ENCODE measurements around the gene TENT5A.

Gene TENT5A

DNA sequence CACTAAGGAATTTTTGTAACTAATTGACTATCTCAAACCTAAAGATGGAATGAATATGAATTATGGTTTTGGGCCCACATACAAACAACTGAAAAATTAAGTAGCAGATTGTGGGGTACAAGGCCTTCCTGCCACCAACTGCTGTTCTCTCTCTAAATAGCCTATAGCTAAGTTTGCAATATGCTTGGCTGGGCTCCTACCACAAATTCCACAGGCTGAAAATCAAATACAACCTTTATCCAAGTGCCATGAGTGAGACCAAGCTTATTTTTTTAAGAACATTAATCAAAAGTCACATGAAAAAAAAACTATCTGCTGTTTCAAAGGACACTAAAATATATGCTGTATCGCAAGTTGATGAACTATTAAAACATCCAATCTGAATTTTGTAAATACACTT, 52.1 kb downstream of the TENT5A start:
- H3K9ac ChIP-seq: no peak overlapping the region
- no peaks in the 10 kb centered on the region for H3K27me3 ChIP-seq (ENCODE audit: control insufficient read depth, insufficient read depth, low read length)

DNA sequence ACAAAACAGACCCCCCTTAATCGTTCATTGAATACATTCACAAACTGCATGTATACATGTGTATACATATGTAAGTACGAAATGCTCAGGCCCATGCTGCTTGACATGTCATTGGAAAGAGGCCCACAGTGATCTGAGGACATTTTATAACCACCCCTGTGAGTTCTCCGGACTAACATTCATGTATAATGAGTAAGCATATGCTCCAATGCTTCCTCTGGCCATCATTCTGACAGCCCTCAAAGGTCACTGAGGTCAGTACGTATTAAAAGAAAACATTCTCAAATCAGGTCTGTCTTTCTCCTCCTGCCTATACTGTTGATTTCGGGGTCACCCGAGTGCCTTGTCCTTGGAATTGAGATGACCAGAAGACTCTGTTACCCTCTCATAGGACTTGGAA, 54.9 kb downstream of the TENT5A start:
- Histone ChIP-seq H3K9ac (no peak overlapping the region), H3K9me3 (ENCODE audit: control insufficient read depth, low read length) (no peaks in the 10 kb centered on the region), H3K27ac (no peak overlapping the region), H3K4me2 (ENCODE audit: low read length) (no peak overlapping the region), H3K4me1 (no peaks in the 10 kb centered on the region), H3K79me2 (no peaks in the 10 kb centered on the region), H3K36me3 (ENCODE audit: control insufficient read depth, insufficient read depth, low read length) (no peaks in the 10 kb centered on the region), H3K4me3 (ENCODE audit: low read depth, low read length) (no peak overlapping the region), H2AFZ (no peak overlapping the region), H3K27me3 (ENCODE audit: control insufficient read depth, insufficient read depth, low read length) (no peaks in the 10 kb centered on the region)
- no peak for TF ChIP-seq CTCF (IDR thresholded peaks at IDR 0.05)

More for the DNA sequence above, 52.1 kb downstream of the TENT5A start:
- no peak overlapping the region for H3K27ac ChIP-seq
- no peak for TF ChIP-seq CTCF (IDR thresholded peaks at IDR 0.05)
- no peaks in the 10 kb centered on the region for H3K36me3 ChIP-seq (ENCODE audit: control insufficient read depth, insufficient read depth, low read length)
- no peak overlapping the region for H3K4me3 ChIP-seq (ENCODE audit: low read depth, low read length)
- H2AFZ ChIP-seq: no peak overlapping the region
- H3K9me3 ChIP-seq (ENCODE audit: control insufficient read depth, low read length): no peaks in the 10 kb centered on the region
- H3K4me2 ChIP-seq (ENCODE audit: low read length): no peak overlapping the region
- no peaks in the 10 kb centered on the region for H3K4me1 ChIP-seq
- H3K79me2 ChIP-seq: no peaks in the 10 kb centered on the region

DNA sequence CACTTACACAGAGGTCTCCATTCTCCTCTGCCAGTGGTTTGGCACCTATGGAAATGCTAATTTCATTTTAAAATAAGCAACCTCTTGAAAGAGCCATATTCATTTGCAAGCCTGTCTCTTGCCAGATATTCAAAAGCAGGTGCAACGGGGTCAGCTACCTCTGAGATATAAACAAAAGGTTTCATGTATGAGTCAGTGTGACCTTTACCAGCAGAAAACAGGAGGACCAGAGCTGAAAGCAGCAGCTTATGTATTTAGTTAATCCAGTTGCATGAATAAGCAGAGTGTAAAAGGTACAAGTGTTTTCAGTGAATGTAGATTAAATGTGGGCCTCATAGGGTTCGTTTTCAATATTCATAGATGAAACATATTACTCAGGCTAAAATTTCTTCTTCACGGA, 56.0 kb downstream of the TENT5A start:
- no peak for TF ChIP-seq CTCF (IDR thresholded peaks at IDR 0.05)

More for the DNA sequence above, 56.0 kb downstream of the TENT5A start:
- H3K4me3 ChIP-seq (ENCODE audit: low read depth, low read length): no peak overlapping the region
- no peak overlapping the region for H3K27ac ChIP-seq
- no peak overlapping the region for H2AFZ ChIP-seq
- no peaks in the 10 kb centered on the region for H3K9me3 ChIP-seq (ENCODE audit: control insufficient read depth, low read length)
- no peaks in the 10 kb centered on the region for H3K4me1 ChIP-seq
- H3K36me3 ChIP-seq (ENCODE audit: control insufficient read depth, insufficient read depth, low read length): no peaks in the 10 kb centered on the region
- no peaks in the 10 kb centered on the region for H3K27me3 ChIP-seq (ENCODE audit: control insufficient read depth, insufficient read depth, low read length)
- H3K4me2 ChIP-seq (ENCODE audit: low read length): no peak overlapping the region
- H3K9ac ChIP-seq: no peak overlapping the region
- H3K79me2 ChIP-seq: no peaks in the 10 kb centered on the region

Data from parathyroid adenoma (tissue), 2 donors.